HEK293T (cell line): ENCODE data around the gene AARS2.

Experiments
- CTCF ChIA-PET: fragments of 350-600 bp; formaldehyde crosslinking; extraction: SDS; loops from one replicate; lab custom pipeline; 2021; ENCODE audit warnings: antibody characterized with exemption, inconsistent platforms; lab: Yijun Ruan, JAX
- POLR2A ChIA-PET: fragments of 350-600 bp; formaldehyde crosslinking; extraction: SDS; loops from one replicate; lab custom pipeline; 2020; ENCODE audit warnings: antibody characterized with exemption, inconsistent platforms; lab: Yijun Ruan, JAX
- DNase-seq: peaks from one replicate; pipeline ENCODE4 v3.0.0; 2012; ENCODE audit warnings: mixed read lengths; ENCODE audit errors: extremely low spot score
- ARNT ChIP-seq: fragments of 450-650 bp; IDR thresholded peaks from 2 replicates; pipeline ENCODE4 v1.6.1; 2017; ENCODE audit warnings: mild to moderate bottlenecking
- BHLHE40 ChIP-seq: fragments of 450-650 bp; IDR thresholded peaks from 2 replicates; pipeline ENCODE4 v1.6.1; 2016; ENCODE audit warnings: mild to moderate bottlenecking, moderate library complexity, borderline replicate concordance
- CTBP1 ChIP-seq: fragments of 450-650 bp; IDR thresholded peaks from 2 replicates; pipeline ENCODE4 v1.6.1; 2016; ENCODE audit warnings: borderline replicate concordance
- ELF4 ChIP-seq: fragments of 450-650 bp; IDR thresholded peaks from 2 replicates; pipeline ENCODE4 v1.6.1; 2017; ENCODE audit warnings: antibody characterized with exemption
- FOXA1 ChIP-seq: fragments of 450-650 bp; IDR thresholded peaks from 2 replicates; pipeline ENCODE4 v1.6.1; 2016; ENCODE audit warnings: mild to moderate bottlenecking
- FOXK2 ChIP-seq: fragments of 450-650 bp; IDR thresholded peaks from 2 replicates; pipeline ENCODE4 v1.6.1; 2016; ENCODE audit warnings: mild to moderate bottlenecking
- FOXM1 ChIP-seq: fragments of 450-650 bp; IDR thresholded peaks from 2 replicates; pipeline ENCODE4 v1.6.1; 2017; ENCODE audit warnings: mild to moderate bottlenecking, borderline replicate concordance
- HDGF ChIP-seq: fragments of 450-650 bp; IDR thresholded peaks from 2 replicates; pipeline ENCODE4 v1.6.1; 2017; ENCODE audit warnings: antibody characterized with exemption, borderline replicate concordance
- L3MBTL2 ChIP-seq: fragments of 450-650 bp; conservative IDR thresholded peaks from 2 replicates; pipeline ENCODE4 v1.6.1; 2016; ENCODE audit warnings: mild to moderate bottlenecking
- LEF1 ChIP-seq: fragments of 450-650 bp; IDR thresholded peaks from 2 replicates; pipeline ENCODE4 v1.6.1; 2017; ENCODE audit warnings: mild to moderate bottlenecking, borderline replicate concordance
- NFRKB ChIP-seq: fragments of 450-650 bp; IDR thresholded peaks from 2 replicates; pipeline ENCODE4 v1.6.1; 2016; ENCODE audit warnings: mild to moderate bottlenecking, moderate library complexity
- SP1 ChIP-seq: fragments of 450-650 bp; IDR thresholded peaks from 2 replicates; pipeline ENCODE4 v1.6.1; 2017
- SUZ12 ChIP-seq: fragments of 450-650 bp; IDR thresholded peaks from 2 replicates; pipeline ENCODE4 v1.6.1; 2016; ENCODE audit warnings: mild to moderate bottlenecking
- TARDBP ChIP-seq: fragments of 450-650 bp; IDR thresholded peaks from 2 replicates; pipeline ENCODE4 v1.6.1; 2016
- ZNF384 ChIP-seq: fragments of 450-650 bp; IDR thresholded peaks from 2 replicates; pipeline ENCODE4 v1.6.1; 2016
- TF ChIP-seq, protein P1 (sequence below): fragments of 450-650 bp; IDR thresholded peaks from 2 replicates; pipeline ENCODE4 v1.6.1; 2016

The AARS2 gene

DNA sequence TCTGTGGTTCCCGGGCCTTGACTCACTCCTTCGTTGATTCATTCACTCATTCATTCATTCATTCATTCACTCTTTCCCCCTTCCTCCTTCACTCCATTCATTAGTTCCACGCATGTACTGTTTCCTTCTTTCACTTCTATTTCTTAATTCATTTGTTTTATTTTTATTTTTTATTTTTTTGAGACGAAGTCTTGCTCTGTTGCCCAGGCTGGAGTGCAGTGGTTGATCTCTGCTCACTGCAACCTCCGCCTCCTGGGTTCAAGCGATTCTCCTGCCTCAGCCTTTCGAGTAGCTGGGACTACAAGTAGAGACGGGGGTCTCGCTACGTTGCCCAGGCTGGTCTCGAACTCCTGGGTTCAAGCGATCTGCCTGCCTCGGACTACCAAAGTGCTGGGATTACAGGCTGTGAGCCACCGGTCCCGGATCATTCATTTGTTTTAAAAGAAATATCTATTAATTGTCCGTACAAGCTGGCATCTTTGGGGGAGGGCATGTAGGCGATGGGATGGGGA lies 47.4 kb downstream of the AARS2 start:
- TF ChIP-seq SP1, result no peak
- TF ChIP-seq ELF4, result no peak
- no peak for TF ChIP-seq ARNT
- TF ChIP-seq TARDBP, result no peak
- no peak for TF ChIP-seq HDGF
- no peak for TF ChIP-seq LEF1
- no peak for TF ChIP-seq FOXK2
- no peak for TF ChIP-seq L3MBTL2
- TF ChIP-seq ZNF384, result no peak
- TF ChIP-seq SUZ12, result no peak
- TF ChIP-seq CTBP1, result no peak
- no peak for TF ChIP-seq NFRKB
- no peak for TF ChIP-seq FOXA1
- no peak for TF ChIP-seq FOXM1
- no peak for TF ChIP-seq BHLHE40
- CTCF ChIA-PET, result interaction anchor here (3.0 to 3.4 kb wide), 2 partner anchors 10 to 72 kb away, joined by 28 to 46 read pairs; partner anchors contain the start of gene SLC35B2
- DNase-seq, result no peak
- POLR2A ChIA-PET, result interaction anchor here (3.0 kb wide), 1 partner anchor 19 kb away, joined by 22 read pairs; the partner anchor contains the start of gene HSP90AB1

- peak; percentile 93 for DNase-seq
- TF ChIP-seq L3MBTL2, result peak; percentile 27; the same call in 1 of the 2 replicates
- no peak for TF ChIP-seq NFRKB
- no peak for TF ChIP-seq CTBP1
Observed at GRCh38 chr6:44265007-44265721, 48.0 kb downstream of the AARS2 start, which contains the start of gene NFKBIE. Gene NFKBIE (minus strand): TSS chr6:44265551. CDS start chr6:44265346, 205 bp downstream.

DNA sequence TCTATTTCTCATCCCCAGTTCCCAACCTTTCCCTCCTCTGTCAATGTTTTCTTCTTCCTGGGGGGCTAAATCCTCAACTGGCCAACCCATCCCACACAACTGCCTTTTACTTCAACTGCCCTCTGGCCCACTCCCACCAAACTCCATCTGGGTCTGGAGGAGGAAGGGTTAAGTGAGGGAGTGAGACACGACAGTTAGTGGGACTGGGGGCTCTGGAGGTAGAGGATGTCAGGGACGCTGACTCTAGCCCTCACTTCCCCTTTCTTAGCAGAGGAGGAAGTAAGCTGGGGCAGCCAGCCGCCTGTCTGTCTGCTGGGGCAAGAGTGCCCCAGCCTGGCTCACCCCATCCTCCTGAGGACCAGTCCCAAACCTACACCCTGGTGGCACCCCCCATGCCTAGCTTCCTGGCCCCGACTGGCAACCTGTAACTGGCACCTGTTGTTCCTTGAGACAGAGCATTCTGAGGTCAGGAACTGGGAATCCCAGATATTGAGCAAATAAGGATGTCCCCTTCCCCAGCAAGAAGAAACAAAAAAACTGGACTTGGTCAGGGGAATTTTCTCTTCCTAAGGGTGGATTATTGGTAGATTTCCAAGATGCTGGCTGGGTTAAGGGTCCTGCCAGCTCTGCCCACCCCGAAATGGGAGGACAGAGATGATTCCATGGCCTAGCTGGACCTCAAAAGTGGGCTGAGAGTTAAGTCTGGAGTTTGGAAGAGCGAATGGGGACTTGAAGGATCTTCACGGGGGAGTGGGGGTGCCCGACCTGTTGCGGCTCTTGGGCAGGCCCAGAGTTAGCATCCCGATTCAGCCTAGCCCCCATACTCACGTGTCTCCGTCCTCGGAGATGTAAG lies 48.8 kb downstream of the AARS2 start:
- DNase-seq, result no peak
- POLR2A ChIA-PET, result interaction anchor here (1.2 to 3.0 kb wide), 3 partner anchors 18 to 123 kb away, joined by 3 to 22 read pairs (median 3); partner anchors contain the start of genes CDC5L and HSP90AB1
- CTCF ChIA-PET, result interaction anchor here (1.0 kb wide), 1 partner anchor 13 kb away, joined by 3 read pairs; no protein-coding TSS in a partner anchor
- TF ChIP-seq SP1 (no peak), SUZ12 (no peak), NFRKB (no peak), FOXM1 (no peak), CTBP1 (no peak)
- TF ChIP-seq, protein P1, sequence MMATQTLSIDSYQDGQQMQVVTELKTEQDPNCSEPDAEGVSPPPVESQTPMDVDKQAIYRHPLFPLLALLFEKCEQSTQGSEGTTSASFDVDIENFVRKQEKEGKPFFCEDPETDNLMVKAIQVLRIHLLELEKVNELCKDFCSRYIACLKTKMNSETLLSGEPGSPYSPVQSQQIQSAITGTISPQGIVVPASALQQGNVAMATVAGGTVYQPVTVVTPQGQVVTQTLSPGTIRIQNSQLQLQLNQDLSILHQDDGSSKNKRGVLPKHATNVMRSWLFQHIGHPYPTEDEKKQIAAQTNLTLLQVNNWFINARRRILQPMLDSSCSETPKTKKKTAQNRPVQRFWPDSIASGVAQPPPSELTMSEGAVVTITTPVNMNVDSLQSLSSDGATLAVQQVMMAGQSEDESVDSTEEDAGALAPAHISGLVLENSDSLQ, result no peak

More at GRCh38 chr6:44265007-44265721, 48.0 kb downstream of the AARS2 start, which contains the start of gene NFKBIE:
- ChIA-PET POLR2A (interaction anchor here (1.2 to 3.0 kb wide), 3 partner anchors 18 to 122 kb away, joined by 3 to 22 read pairs (median 3); partner anchors contain the start of genes CDC5L and HSP90AB1), CTCF (no interaction called here)

GRCh38 chr6:44263354-44264100 lies 49.6 kb downstream of the AARS2 start:
- CTCF ChIA-PET, result interaction anchor here (1.0 kb wide), 1 partner anchor 12 kb away, joined by 3 read pairs; no protein-coding TSS in a partner anchor
- DNase-seq, result no peak
- TF ChIP-seq ELF4 (no peak), ARNT (no peak), FOXM1 (no peak), TARDBP (no peak), LEF1 (no peak), NFRKB (no peak), CTBP1 (no peak), SUZ12 (no peak), ZNF384 (no peak), L3MBTL2 (no peak), BHLHE40 (no peak), FOXA1 (no peak), SP1 (no peak), HDGF (no peak), FOXK2 (no peak)
- TF ChIP-seq, protein P1, result no peak
- POLR2A ChIA-PET, result interaction anchor here (1.5 to 3.0 kb wide), 3 partner anchors 16 to 124 kb away, joined by 3 to 22 read pairs (median 20); partner anchors contain the start of genes CDC5L and HSP90AB1

GRCh38 chr6:44262467-44263353 lies 50.4 kb downstream of the AARS2 start:
- TF ChIP-seq FOXA1, result no peak
- TF ChIP-seq, protein P1, result no peak
- no peak for TF ChIP-seq ELF4
- TF ChIP-seq ZNF384, result no peak
- CTCF ChIA-PET, result no interaction called here
- no peak for DNase-seq
- POLR2A ChIA-PET, result interaction anchor here (0.8 to 2.7 kb wide), 2 partner anchors 8 to 15 kb away, joined by 3 to 20 read pairs; partner anchors contain the start of gene HSP90AB1
